ENCODE measurements around the gene THBS4. TPM values are rescaled to one million over a fixed set of nuclear protein-coding genes. Genes with fewer than 3 reads are reported as not detected.
A peak's percentile ranks its signal among the peaks of the same experiment; 100 is the strongest.

Gene THBS4
- total and polyA plus RNA-seq, 2 experiments from 2014 or later: 0.43 to 0.70 TPM

GRCh38 chr5:79992891-79993657 is 42.1 kb upstream of the THBS4 start:
- Histone ChIP-seq H3F3A (ENCODE audit: insufficient read depth) (peaks cover 25% of the 10 kb centered on the region), H3K4me3 (peak overlapping the region; percentile 94; the same call in 1 of the 2 replicates)
- peak; percentile 72 for DNase-seq

GRCh38 chr5:79999722-80000121 is 35.4 kb upstream of the THBS4 start:
- TF ChIP-seq EZH2phosphoT487 (IDR thresholded peaks at IDR 0.05; ENCODE audit: insufficient read depth, low read depth) (no peak), EZH2 (IDR thresholded peaks at IDR 0.05; ENCODE audit: insufficient read depth, poor library complexity, severe bottlenecking) (no peak)
- no peak for DNase-seq
- no peaks in the 10 kb centered on the region for H4K20me1 ChIP-seq (ENCODE audit: insufficient read depth)
- H3K4me3 ChIP-seq: no peak overlapping the region
- no peaks in the 10 kb centered on the region for H3F3A ChIP-seq (ENCODE audit: insufficient read depth)
- H3K9me2 ChIP-seq (ENCODE audit: insufficient read depth): no peaks in the 10 kb centered on the region
- WGBS, 2 experiments (ENCODE audit: low coverage in 1 of 2, low lambda C conversion rate in 2 of 2, missing lambda C conversion rate in 2 of 2): 95% methylated on average over 1 of the region's 1 CpG
- H3K4me2 ChIP-seq (ENCODE audit: unreplicated experiment): no peak overlapping the region
- no peaks in the 10 kb centered on the region for H3K9me3 ChIP-seq (ENCODE audit: low read depth)
- H3K4me1 ChIP-seq (ENCODE audit: insufficient read depth): no peaks in the 10 kb centered on the region
- H3K79me2 ChIP-seq (ENCODE audit: insufficient read depth): no peaks in the 10 kb centered on the region
- H3K27me3 ChIP-seq (replicated peaks; ENCODE audit: insufficient read depth): no peaks in the 10 kb centered on the region
- no peak overlapping the region for H2AFZ ChIP-seq
- no peaks in the 10 kb centered on the region for H3K36me3 ChIP-seq (ENCODE audit: low read depth)
- H3K27ac ChIP-seq: no peak overlapping the region
- in situ Hi-C loops (cut with MboI): no loop called here
- no peak overlapping the region for H3K9ac ChIP-seq

More at GRCh38 chr5:79992891-79993657, 42.1 kb upstream of the THBS4 start:
- Histone ChIP-seq H3K79me2 (ENCODE audit: insufficient read depth) (peaks cover 18% of the 10 kb centered on the region), H2AFZ (peak overlapping the region; percentile 69), H4K20me1 (ENCODE audit: insufficient read depth) (no peaks in the 10 kb centered on the region), H3K9ac (peak overlapping the region; percentile 50), H3K27ac (peak overlapping the region; percentile 88), H3K9me2 (ENCODE audit: insufficient read depth) (no peaks in the 10 kb centered on the region), H3K9me3 (ENCODE audit: low read depth) (no peaks in the 10 kb centered on the region), H3K4me1 (ENCODE audit: insufficient read depth) (peaks cover 41% of the 10 kb centered on the region), H3K27me3 (replicated peaks; ENCODE audit: insufficient read depth) (no peaks in the 10 kb centered on the region), H3K4me2 (ENCODE audit: unreplicated experiment) (peak overlapping the region; percentile 99), H3K36me3 (ENCODE audit: low read depth) (peaks cover 7% of the 10 kb centered on the region; the same call in 1 of the 2 replicates)
- no peak for TF ChIP-seq EZH2 (IDR thresholded peaks at IDR 0.05; ENCODE audit: insufficient read depth, poor library complexity, severe bottlenecking)
- no peak for TF ChIP-seq EZH2phosphoT487 (IDR thresholded peaks at IDR 0.05; ENCODE audit: insufficient read depth, low read depth)
- in situ Hi-C loops (cut with MboI): no loop called here
- 13 to 16% methylated on average over 2 of the region's 2 CpGs for WGBS, 2 experiments (ENCODE audit: low coverage in 1 of 2, low lambda C conversion rate in 2 of 2, missing lambda C conversion rate in 2 of 2)

- no peaks in the 10 kb centered on the region for H3K36me3 ChIP-seq (ENCODE audit: low read depth)
- no peak overlapping the region for H3K9ac ChIP-seq
- H3K4me2 ChIP-seq (ENCODE audit: unreplicated experiment): no peak overlapping the region
- no peaks in the 10 kb centered on the region for H3K4me1 ChIP-seq (ENCODE audit: insufficient read depth)
- no peaks in the 10 kb centered on the region for H4K20me1 ChIP-seq (ENCODE audit: insufficient read depth)
- H3K9me2 ChIP-seq (ENCODE audit: insufficient read depth): no peaks in the 10 kb centered on the region
- no peak overlapping the region for H3K27ac ChIP-seq
- no peak for DNase-seq
- no peak for TF ChIP-seq EZH2 (IDR thresholded peaks at IDR 0.05; ENCODE audit: insufficient read depth, poor library complexity, severe bottlenecking)
- TF ChIP-seq EZH2phosphoT487 (IDR thresholded peaks at IDR 0.05; ENCODE audit: insufficient read depth, low read depth): no peak
- no peaks in the 10 kb centered on the region for H3K9me3 ChIP-seq (ENCODE audit: low read depth)
- no peak overlapping the region for H2AFZ ChIP-seq
- no peak overlapping the region for H3K4me3 ChIP-seq
- 85 to 100% methylated on average over 1 of the region's 1 CpG for WGBS, 2 experiments (ENCODE audit: low coverage in 1 of 2, low lambda C conversion rate in 2 of 2, missing lambda C conversion rate in 2 of 2)
- in situ Hi-C loops (cut with MboI): no loop called here
- H3K27me3 ChIP-seq (replicated peaks; ENCODE audit: insufficient read depth): no peaks in the 10 kb centered on the region
- no peaks in the 10 kb centered on the region for H3F3A ChIP-seq (ENCODE audit: insufficient read depth)
- no peaks in the 10 kb centered on the region for H3K79me2 ChIP-seq (ENCODE audit: insufficient read depth)
Observed at GRCh38 chr5:80002677-80003076, 32.5 kb upstream of the THBS4 start.

- in situ Hi-C loops (cut with MboI): no loop called here
- no peak overlapping the region for H3K4me2 ChIP-seq (ENCODE audit: unreplicated experiment)
- no peaks in the 10 kb centered on the region for H3K9me3 ChIP-seq (ENCODE audit: low read depth)
- H3K4me1 ChIP-seq (ENCODE audit: insufficient read depth): no peaks in the 10 kb centered on the region
- H3K36me3 ChIP-seq (ENCODE audit: low read depth): no peaks in the 10 kb centered on the region
- H3K79me2 ChIP-seq (ENCODE audit: insufficient read depth): no peaks in the 10 kb centered on the region
- TF ChIP-seq EZH2phosphoT487 (IDR thresholded peaks at IDR 0.05; ENCODE audit: insufficient read depth, low read depth): no peak
- no peak for TF ChIP-seq EZH2 (IDR thresholded peaks at IDR 0.05; ENCODE audit: insufficient read depth, poor library complexity, severe bottlenecking)
- 22 to 26% methylated on average over 4 of the region's 4 CpGs for WGBS, 2 experiments (ENCODE audit: low coverage in 1 of 2, low lambda C conversion rate in 2 of 2, missing lambda C conversion rate in 2 of 2)
- no peaks in the 10 kb centered on the region for H3K9me2 ChIP-seq (ENCODE audit: insufficient read depth)
- H3K27me3 ChIP-seq (replicated peaks; ENCODE audit: insufficient read depth): no peaks in the 10 kb centered on the region
- no peak overlapping the region; the same call in 1 of the 2 replicates for H2AFZ ChIP-seq
- H3F3A ChIP-seq (ENCODE audit: insufficient read depth): no peaks in the 10 kb centered on the region
- no peak overlapping the region for H3K27ac ChIP-seq
- no peaks in the 10 kb centered on the region for H4K20me1 ChIP-seq (ENCODE audit: insufficient read depth)
- no peak overlapping the region for H3K9ac ChIP-seq
- no peak overlapping the region for H3K4me3 ChIP-seq
- no peak for DNase-seq
Observed at GRCh38 chr5:80008995-80009765, 26.0 kb upstream of the THBS4 start.
